AG09309 (cell line): ENCODE data around the gene BBS12.

Experiments
- DNase-seq: peaks from one replicate; pipeline ENCODE4 v3.0.0-alpha.2; 2010; ENCODE audit warnings: low read depth
- H3K4me3 ChIP-seq: 2 replicates; pipeline ENCODE4 v1.5.1; 2011; ENCODE audit warnings: mild to moderate bottlenecking, low read depth, low read length, moderate library complexity; ENCODE audit not compliant: control insufficient read depth
- TF ChIP-seq, protein P1 (sequence below): IDR thresholded peaks from 2 replicates; pipeline ENCODE4 v1.5.1; 2011; ENCODE audit warnings: mild to moderate bottlenecking, low read depth, low read length, inconsistent platforms; ENCODE audit not compliant: insufficient read depth, control insufficient read depth; ENCODE audit errors: missing control alignments

Gene BBS12

DNA sequence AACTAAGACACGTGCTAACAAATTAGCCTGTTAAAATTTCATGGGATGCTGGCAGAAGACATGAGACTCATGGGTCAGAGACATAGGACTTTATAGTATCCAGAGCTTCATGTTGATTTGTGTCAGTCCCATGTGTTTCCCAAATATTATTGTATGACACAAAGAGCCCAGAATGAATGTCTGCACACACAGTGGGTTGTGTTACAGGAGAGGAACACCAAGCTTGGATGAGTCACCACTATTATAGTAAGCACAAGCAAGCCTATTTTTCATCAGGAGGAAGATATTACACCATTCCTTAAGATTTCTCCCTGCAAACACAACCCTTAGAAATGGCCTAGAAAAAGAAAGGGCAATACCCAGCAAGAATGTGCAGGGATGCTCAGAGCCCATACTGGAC is 15.4 kb downstream of the BBS12 start:
- no peak for DNase-seq
- TF ChIP-seq, protein P1, sequence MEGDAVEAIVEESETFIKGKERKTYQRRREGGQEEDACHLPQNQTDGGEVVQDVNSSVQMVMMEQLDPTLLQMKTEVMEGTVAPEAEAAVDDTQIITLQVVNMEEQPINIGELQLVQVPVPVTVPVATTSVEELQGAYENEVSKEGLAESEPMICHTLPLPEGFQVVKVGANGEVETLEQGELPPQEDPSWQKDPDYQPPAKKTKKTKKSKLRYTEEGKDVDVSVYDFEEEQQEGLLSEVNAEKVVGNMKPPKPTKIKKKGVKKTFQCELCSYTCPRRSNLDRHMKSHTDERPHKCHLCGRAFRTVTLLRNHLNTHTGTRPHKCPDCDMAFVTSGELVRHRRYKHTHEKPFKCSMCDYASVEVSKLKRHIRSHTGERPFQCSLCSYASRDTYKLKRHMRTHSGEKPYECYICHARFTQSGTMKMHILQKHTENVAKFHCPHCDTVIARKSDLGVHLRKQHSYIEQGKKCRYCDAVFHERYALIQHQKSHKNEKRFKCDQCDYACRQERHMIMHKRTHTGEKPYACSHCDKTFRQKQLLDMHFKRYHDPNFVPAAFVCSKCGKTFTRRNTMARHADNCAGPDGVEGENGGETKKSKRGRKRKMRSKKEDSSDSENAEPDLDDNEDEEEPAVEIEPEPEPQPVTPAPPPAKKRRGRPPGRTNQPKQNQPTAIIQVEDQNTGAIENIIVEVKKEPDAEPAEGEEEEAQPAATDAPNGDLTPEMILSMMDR: no peak
- no peak overlapping the region for H3K4me3 ChIP-seq

DNA sequence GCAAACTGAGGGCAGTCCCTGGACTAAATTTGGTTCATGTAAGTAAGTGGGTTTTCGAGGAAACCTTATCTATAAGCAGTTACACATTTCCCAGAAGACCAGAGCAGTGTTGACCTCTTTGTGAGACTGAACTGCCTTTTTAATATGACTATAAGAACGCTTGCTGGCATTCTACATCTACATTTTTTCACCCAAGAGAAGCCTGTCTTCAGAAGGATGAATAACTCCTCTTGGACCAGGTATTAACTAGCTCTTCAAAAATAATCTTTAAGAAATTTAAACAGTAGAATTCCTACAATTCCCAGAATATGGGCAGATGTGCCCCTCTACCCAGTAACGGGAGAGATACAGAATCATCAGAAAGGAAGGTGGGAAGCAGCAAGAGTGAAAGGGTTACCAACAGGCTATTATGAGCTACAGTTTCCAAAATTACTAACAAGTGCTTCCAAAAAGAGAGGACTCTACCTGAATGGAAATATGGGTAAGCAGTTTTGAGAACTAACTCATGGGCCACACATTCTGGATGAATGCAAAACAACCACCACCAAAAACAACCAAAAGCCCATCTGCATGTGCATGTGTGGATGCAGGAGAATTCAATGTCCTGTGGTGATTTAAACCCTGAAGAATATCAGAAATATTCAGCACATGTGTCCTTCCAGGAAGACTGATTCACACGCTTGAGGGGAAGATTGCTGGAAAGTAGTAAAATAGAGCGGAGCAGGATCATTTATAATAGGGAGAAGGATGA is 17.4 kb downstream of the BBS12 start:
- no peak for DNase-seq
- TF ChIP-seq, protein P1: no peak
- no peak overlapping the region for H3K4me3 ChIP-seq

DNA sequence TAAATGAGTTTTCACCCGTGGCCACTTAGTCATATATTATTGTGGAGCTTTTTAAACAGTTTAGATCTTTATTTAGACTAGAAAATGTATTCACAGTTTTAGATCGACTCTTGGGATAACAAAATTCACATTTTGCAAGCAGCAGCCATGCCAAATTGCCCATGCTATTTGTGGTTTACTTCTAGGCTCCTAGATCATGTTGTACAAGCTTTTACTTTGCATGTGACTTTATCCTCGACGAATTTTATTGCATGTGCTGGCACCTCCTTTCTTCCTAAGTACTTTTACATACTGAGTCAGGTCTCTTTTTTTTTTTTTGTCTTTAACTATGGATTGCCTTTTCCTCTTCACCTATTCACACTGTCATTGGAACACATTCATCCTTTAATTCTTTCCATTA is 23.2 kb downstream of the BBS12 start:
- DNase-seq: no peak
- no peak overlapping the region for H3K4me3 ChIP-seq
- TF ChIP-seq, protein P1: no peak

DNA sequence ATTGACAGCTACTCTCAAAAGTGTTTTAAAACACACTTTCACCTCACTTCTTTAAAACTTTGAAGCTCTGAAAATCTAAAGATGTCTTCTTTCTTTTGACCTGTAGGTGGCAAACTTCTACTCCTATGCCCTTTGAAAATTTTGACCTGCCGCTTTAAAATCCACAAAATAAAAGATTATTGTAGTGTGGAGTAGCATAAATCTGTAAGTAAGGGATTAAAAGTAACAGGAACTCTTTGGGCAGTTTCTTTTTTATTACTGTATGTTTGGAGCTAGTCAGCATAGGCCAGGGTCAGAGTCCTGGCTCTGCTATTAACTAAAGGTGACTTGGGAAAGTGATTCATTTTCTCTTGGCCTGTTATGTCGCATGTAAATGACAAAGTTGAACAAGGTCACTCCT is 25.5 kb downstream of the BBS12 start:
- no peak overlapping the region for H3K4me3 ChIP-seq
- TF ChIP-seq, protein P1: peak; percentile 54
- DNase-seq: no peak

DNA sequence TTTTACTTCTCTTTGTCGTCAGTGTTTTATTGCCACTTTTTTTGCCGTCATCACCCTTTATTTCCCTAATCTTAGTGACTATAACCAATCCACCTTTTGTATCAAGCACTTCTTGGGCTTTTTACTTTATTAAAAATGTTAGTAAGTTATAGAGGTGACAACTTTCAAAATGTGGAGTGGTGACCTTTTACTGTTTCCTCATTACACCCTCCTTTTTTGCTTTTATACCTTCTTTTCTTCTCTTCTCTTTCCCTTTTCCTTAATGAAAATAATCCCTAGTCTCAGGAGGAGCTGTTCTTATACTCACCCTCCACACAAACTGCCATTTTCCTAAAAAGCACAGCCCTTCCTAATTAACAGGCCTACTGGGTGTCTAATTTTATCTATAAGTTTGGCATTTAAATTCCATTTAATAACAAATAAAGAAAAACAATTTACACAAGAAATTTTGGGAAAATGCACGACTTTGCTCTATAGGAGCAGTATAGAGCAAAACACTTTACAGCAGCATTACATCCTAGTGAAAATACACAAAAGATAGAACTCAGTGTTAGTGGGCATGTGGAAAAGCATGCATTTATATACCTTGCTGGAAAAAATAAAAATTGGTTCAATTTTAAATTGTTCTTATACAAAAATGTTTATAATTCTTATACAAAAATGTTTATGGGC is 27.3 kb downstream of the BBS12 start:
- no peak overlapping the region for H3K4me3 ChIP-seq
- no peak for DNase-seq
- TF ChIP-seq, protein P1: peak; percentile 49

DNA sequence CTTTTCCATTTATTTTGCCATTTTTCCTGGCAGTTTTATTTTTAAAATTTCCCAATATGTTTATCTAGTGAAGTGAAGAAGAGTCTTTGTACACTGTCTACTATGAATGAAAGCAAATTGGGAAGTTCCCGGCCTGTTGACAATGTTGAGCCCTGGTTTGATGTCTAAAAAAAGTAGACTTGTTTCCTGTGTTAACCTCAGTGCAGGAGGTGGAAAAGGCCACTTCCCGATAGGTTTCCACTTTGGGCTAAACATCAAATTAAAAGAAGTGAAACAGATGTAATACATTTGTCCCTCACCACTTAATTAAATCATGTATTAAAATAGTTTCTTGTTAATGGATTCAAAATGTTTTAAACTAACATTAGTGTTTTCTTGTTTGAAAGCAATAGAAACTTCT is 30.0 kb downstream of the BBS12 start:
- DNase-seq: no peak
- H3K4me3 ChIP-seq: no peak overlapping the region
- TF ChIP-seq, protein P1: no peak
